MCF 10A (cell line): ENCODE measurements around the gene OSBPL2. TPM values are rescaled to one million over a fixed set of nuclear protein-coding genes. Genes with fewer than 3 reads are reported as not detected.

ENCODE experiments used
- BruUV-seq: library from RNA; stranded (reverse); fragments of 400-500 nt; replicated peaks from 2 replicates; lab custom pipeline; 2021; lab: Mats Ljungman, UMichigan
- CTCF ChIA-PET: fragments of 300-600 bp; sonication (Branson Sonifier 250); formaldehyde crosslinking; extraction: SDS; loops from one replicate; lab custom pipeline; 2021; ENCODE audit warnings: antibody characterized with exemption, inconsistent platforms; lab: Yijun Ruan, JAX
- POLR2A ChIA-PET: fragments of 300-600, 350-650 bp; sonication (Branson Sonifier 250); formaldehyde crosslinking; extraction: SDS; loops from one replicate; lab custom pipeline; 2020; ENCODE audit warnings: antibody characterized with exemption, inconsistent platforms; lab: Yijun Ruan, JAX
- DNase-seq: peaks from one replicate; pipeline ENCODE4 v3.0.0-alpha.2; 2018; ENCODE audit not compliant: unreplicated experiment
- H3K27ac Mint-ChIP-seq: one replicate; pipeline ENCODE4 v1.8.0; 2022; ENCODE audit warnings: mild to moderate bottlenecking, low read depth, mixed read lengths; ENCODE audit not compliant: unreplicated experiment
- H3K27me3 Mint-ChIP-seq: one replicate; pipeline ENCODE4 v1.8.0; 2022; ENCODE audit warnings: mixed read lengths; ENCODE audit not compliant: insufficient read depth, unreplicated experiment
- H3K36me3 Mint-ChIP-seq: one replicate; pipeline ENCODE4 v1.8.0; 2022; ENCODE audit warnings: mild to moderate bottlenecking, moderate library complexity, mixed read lengths; ENCODE audit not compliant: insufficient read depth, unreplicated experiment
- H3K4me1 Mint-ChIP-seq: one replicate; pipeline ENCODE4 v1.8.0; 2022; ENCODE audit warnings: mixed read lengths; ENCODE audit not compliant: insufficient read depth, unreplicated experiment
- H3K4me3 Mint-ChIP-seq: one replicate; pipeline ENCODE4 v1.8.0; 2022; ENCODE audit warnings: mild to moderate bottlenecking, moderate library complexity, mixed read lengths; ENCODE audit not compliant: unreplicated experiment
- H3K9me3 Mint-ChIP-seq: one replicate; pipeline ENCODE4 v1.8.0; 2022; ENCODE audit warnings: mixed read lengths; ENCODE audit not compliant: unreplicated experiment
- CTCF ChIP-seq: fragments of 200-600 bp; IDR thresholded peaks from one replicate; pipeline ENCODE4 v1.8.0; 2022; ENCODE audit warnings: antibody characterized with exemption, mild to moderate bottlenecking; ENCODE audit not compliant: unreplicated experiment
- intact Hi-C: fragments of 100-400 bp; cut with micrococcal nuclease; formaldehyde crosslinking; loops from 2 replicates; pipeline ENCODE4 v1.14.1; 2022
- total RNA-seq: library from RNA; stranded (reverse); gene quantifications from 2 replicates; pipeline ENCODE4 v1.2.3, GENCODE V29; 2022

OSBPL2 gene
- total RNA-seq, 1 experiment from 2014 or later: 38.8 TPM

- no peaks in the 10 kb centered on the region for H3K27me3 Mint-ChIP-seq
- no peak for DNase-seq
- no peaks in the 10 kb centered on the region for H3K9me3 Mint-ChIP-seq
- intact Hi-C loops: no loop called here
- ChIA-PET CTCF (interaction anchor here (0.7 to 1.1 kb wide), 3 partner anchors 17 to 1633 kb away, joined by 3 to 4 read pairs (median 3); no protein-coding TSS in a partner anchor), POLR2A (interaction anchor here (2.3 kb wide), 1 partner anchor 143 kb away, joined by 7 read pairs; the partner anchor contains the start of gene RPS21)
- H3K4me1 Mint-ChIP-seq: peaks cover 6% of the 10 kb centered on the region
- peaks cover 6% of the 10 kb centered on the region for H3K36me3 Mint-ChIP-seq
- no TSS peak for BruUV-seq
- TF ChIP-seq CTCF: no peak
- no peak overlapping the region for H3K27ac Mint-ChIP-seq
- H3K4me3 Mint-ChIP-seq: no peak overlapping the region
Observed at GRCh38 chr20:62243106-62243505, 4.8 kb downstream of the OSBPL2 start.

GRCh38 chr20:62243906-62244515 is 5.7 kb downstream of the OSBPL2 start:
- no peak for DNase-seq
- BruUV-seq: no TSS peak
- POLR2A ChIA-PET: interaction anchor here (0.5 kb wide), 1 partner anchor 60 kb away, joined by 3 read pairs; no protein-coding TSS in a partner anchor
- intact Hi-C loops: no loop called here
- TF ChIP-seq CTCF: no peak
- no peaks in the 10 kb centered on the region for H3K27me3 Mint-ChIP-seq
- no peak overlapping the region for H3K27ac Mint-ChIP-seq
- H3K4me1 Mint-ChIP-seq: peaks cover 6% of the 10 kb centered on the region
- CTCF ChIA-PET: interaction anchor here (0.8 kb wide), 1 partner anchor 234 kb away, joined by 4 read pairs; no protein-coding TSS in a partner anchor
- H3K9me3 Mint-ChIP-seq: no peaks in the 10 kb centered on the region
- H3K4me3 Mint-ChIP-seq: no peak overlapping the region
- peaks cover 6% of the 10 kb centered on the region for H3K36me3 Mint-ChIP-seq

GRCh38 chr20:62244644-62245108 is 6.4 kb downstream of the OSBPL2 start:
- Mint-ChIP-seq H3K4me1 (peaks cover 6% of the 10 kb centered on the region), H3K9me3 (no peaks in the 10 kb centered on the region), H3K27ac (no peak overlapping the region), H3K36me3 (peaks cover 6% of the 10 kb centered on the region), H3K27me3 (no peaks in the 10 kb centered on the region), H3K4me3 (no peak overlapping the region)
- no peak for DNase-seq
- no TSS peak for BruUV-seq
- intact Hi-C loops: no loop called here
- POLR2A ChIA-PET: interaction anchor here (0.6 kb wide), 1 partner anchor 47 kb away, joined by 3 read pairs; no protein-coding TSS in a partner anchor
- CTCF ChIA-PET: interaction anchor here (0.9 kb wide), 1 partner anchor 218 kb away, joined by 3 read pairs; no protein-coding TSS in a partner anchor
- TF ChIP-seq CTCF: no peak

- no peak for DNase-seq
- CTCF ChIA-PET: interaction anchor here (0.5 to 1.0 kb wide), 3 partner anchors 105 to 219 kb away, joined by 3 read pairs; no protein-coding TSS in a partner anchor
- Mint-ChIP-seq H3K4me1 (peaks cover 6% of the 10 kb centered on the region), H3K4me3 (no peak overlapping the region), H3K9me3 (no peaks in the 10 kb centered on the region), H3K36me3 (peaks cover 12% of the 10 kb centered on the region), H3K27ac (no peak overlapping the region), H3K27me3 (no peaks in the 10 kb centered on the region)
- intact Hi-C loops: no loop called here
- POLR2A ChIA-PET: interaction anchor here (0.8 kb wide), 1 partner anchor 11 kb away, joined by 3 read pairs; no protein-coding TSS in a partner anchor
- no peak for TF ChIP-seq CTCF
- BruUV-seq: no TSS peak
Observed at GRCh38 chr20:62245911-62246280, 7.6 kb downstream of the OSBPL2 start.
